PFSK-1 (cell line): ENCODE results near the gene POLR3GL.

Experiments used
- FOXP2 ChIP-seq: optimal IDR thresholded peaks from 2 replicates; pipeline ENCODE3; 2011; ENCODE audit warnings: borderline replicate concordance, control low read depth, inconsistent platforms; ENCODE audit not compliant: insufficient read depth; ENCODE audit errors: extremely low read length, extremely low read depth
- POLR2AphosphoS5 ChIP-seq: IDR thresholded peaks from 2 replicates; pipeline ENCODE4 v1.6.1; 2012; ENCODE audit warnings: low read depth, mild to moderate bottlenecking, control low read depth, low read length, moderate library complexity
- REST ChIP-seq, 2 experiments: IDR thresholded peaks; 2 replicates each; pipeline versions ENCODE4 v1.6.1 to v1.8.0; 2011 to 2012; ENCODE audit warnings: low read depth in 2 of 2, low read length in 2 of 2, control low read depth in 1 of 2, inconsistent platforms in 1 of 2, mild to moderate bottlenecking in 1 of 2, moderate library complexity in 1 of 2; ENCODE audit not compliant: insufficient read depth in 1 of 2
- SIN3A ChIP-seq: IDR thresholded peaks from 2 replicates; pipeline ENCODE4 v1.6.1; 2012; ENCODE audit warnings: mild to moderate bottlenecking, low read length, moderate library complexity, borderline replicate concordance; ENCODE audit not compliant: insufficient read depth
- TAF1 ChIP-seq: IDR thresholded peaks from 2 replicates; pipeline ENCODE4 v1.6.1; 2012; ENCODE audit warnings: low read length, control low read depth, borderline replicate concordance; ENCODE audit not compliant: insufficient read depth

- TF ChIP-seq POLR2AphosphoS5 (no peak), REST (IDR thresholded peaks at IDR 0.05; ENCODE audit: insufficient read depth in 1 of 2, low read depth in 2 of 2, low read length in 2 of 2) (no peak), SIN3A (no peak), FOXP2 (no peak), TAF1 (no peak)
Measured at GRCh38 chr1:145985129-145985501, 20.6 kb downstream of the POLR3GL start.
